Amygdala (tissue), 56 donors: ENCODE data around the gene SPTBN4.
A peak's percentile ranks its signal among the peaks of the same experiment; 100 is the strongest.
"Not testable (repeated sequence)": the region's sequence is repeated elsewhere in the genome, so short reads cannot be mapped to it uniquely, and the experiment has no call there.

Experiments
- DNase-seq, 56 donors: peaks; one replicate each; lab custom pipeline; 2025; lab: John Stamatoyannopoulos, UW

The SPTBN4 gene

GRCh38 chr19:40501599-40501998 lies 34.8 kb downstream of the SPTBN4 start:
- DNase-seq, result no peak

GRCh38 chr19:40502081-40502480 lies 35.3 kb downstream of the SPTBN4 start:
- DNase-seq, result no peak

GRCh38 chr19:40502647-40503319 lies 36.0 kb downstream of the SPTBN4 start:
- no peak for DNase-seq

- DNase-seq, result peak in 37 of 56 donors; percentile 2 to 84 (median 46)
These were observed 36.5 kb downstream of the SPTBN4 start for GRCh38 chr19:40503320-40503695.

- DNase-seq, result no peak
These were observed 39.3 kb downstream of the SPTBN4 start for GRCh38 chr19:40506099-40506498.

GRCh38 chr19:40507892-40508291 lies 41.1 kb downstream of the SPTBN4 start:
- no peak for DNase-seq

- no peak for DNase-seq
These were observed 42.0 kb downstream of the SPTBN4 start for GRCh38 chr19:40508739-40509260.

GRCh38 chr19:40510526-40511115 lies 43.8 kb downstream of the SPTBN4 start:
- no peak for DNase-seq

GRCh38 chr19:40511487-40511886 lies 44.7 kb downstream of the SPTBN4 start:
- DNase-seq, result no peak

- no peak for DNase-seq
These were observed 45.3 kb downstream of the SPTBN4 start for GRCh38 chr19:40512110-40512472.

GRCh38 chr19:40512473-40513344 lies 45.9 kb downstream of the SPTBN4 start:
- DNase-seq, result no peak

- no peak for DNase-seq
These were observed 46.5 kb downstream of the SPTBN4 start for GRCh38 chr19:40513345-40513678.

- peak in 1 of 56 donors; percentile 6 for DNase-seq
These were observed 47.0 kb downstream of the SPTBN4 start for GRCh38 chr19:40513741-40514315.

GRCh38 chr19:40517248-40517647 lies 50.4 kb downstream of the SPTBN4 start:
- DNase-seq, result no peak

GRCh38 chr19:40519352-40520322 lies 52.8 kb downstream of the SPTBN4 start:
- DNase-seq, result no peak

- peak in 1 of 56 donors; percentile 10 for DNase-seq
These were observed 54.5 kb downstream of the SPTBN4 start for GRCh38 chr19:40521276-40521675.

GRCh38 chr19:40521900-40522299 lies 55.1 kb downstream of the SPTBN4 start:
- DNase-seq, result not testable (repeated sequence)

GRCh38 chr19:40523322-40524047 lies 56.7 kb downstream of the SPTBN4 start:
- peak in 11 of 56 donors; percentile 1 to 41 (median 23) for DNase-seq

GRCh38 chr19:40524133-40524549 lies 57.3 kb downstream of the SPTBN4 start:
- no peak for DNase-seq
